ENCODE results near the gene PPP1R7.

DNA sequence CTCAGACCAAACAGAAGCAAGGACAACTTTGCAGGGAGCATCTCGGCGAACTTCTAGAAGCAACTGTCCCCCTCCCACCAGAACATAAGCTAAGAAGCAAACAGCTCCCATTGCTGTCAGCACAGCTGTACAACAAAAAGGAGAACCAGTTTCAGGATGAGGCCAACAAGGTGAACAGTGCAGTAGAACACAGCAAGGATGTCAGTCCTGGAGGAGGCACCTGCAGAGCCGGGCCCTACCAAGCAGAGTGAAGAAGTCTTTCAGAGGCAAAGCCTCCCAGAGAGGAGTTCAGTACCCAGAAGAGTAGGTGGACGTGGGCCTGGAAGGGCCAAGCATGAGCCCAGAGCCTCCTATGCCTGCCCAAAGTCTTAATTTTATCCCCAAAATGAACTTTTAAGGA is 2.0 kb upstream of the PPP1R7 start:
- TF ChIP-seq EZH2 (IDR thresholded peaks at IDR 0.05; ENCODE audit: borderline replicate concordance, insufficient read depth, low read length, poor library complexity, severe bottlenecking) (no peak), TAF1 (IDR thresholded peaks at IDR 0.05; ENCODE audit: low read depth) (no peak)
- TF ChIP-seq, protein P1, sequence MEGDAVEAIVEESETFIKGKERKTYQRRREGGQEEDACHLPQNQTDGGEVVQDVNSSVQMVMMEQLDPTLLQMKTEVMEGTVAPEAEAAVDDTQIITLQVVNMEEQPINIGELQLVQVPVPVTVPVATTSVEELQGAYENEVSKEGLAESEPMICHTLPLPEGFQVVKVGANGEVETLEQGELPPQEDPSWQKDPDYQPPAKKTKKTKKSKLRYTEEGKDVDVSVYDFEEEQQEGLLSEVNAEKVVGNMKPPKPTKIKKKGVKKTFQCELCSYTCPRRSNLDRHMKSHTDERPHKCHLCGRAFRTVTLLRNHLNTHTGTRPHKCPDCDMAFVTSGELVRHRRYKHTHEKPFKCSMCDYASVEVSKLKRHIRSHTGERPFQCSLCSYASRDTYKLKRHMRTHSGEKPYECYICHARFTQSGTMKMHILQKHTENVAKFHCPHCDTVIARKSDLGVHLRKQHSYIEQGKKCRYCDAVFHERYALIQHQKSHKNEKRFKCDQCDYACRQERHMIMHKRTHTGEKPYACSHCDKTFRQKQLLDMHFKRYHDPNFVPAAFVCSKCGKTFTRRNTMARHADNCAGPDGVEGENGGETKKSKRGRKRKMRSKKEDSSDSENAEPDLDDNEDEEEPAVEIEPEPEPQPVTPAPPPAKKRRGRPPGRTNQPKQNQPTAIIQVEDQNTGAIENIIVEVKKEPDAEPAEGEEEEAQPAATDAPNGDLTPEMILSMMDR (IDR thresholded peaks at IDR 0.05; ENCODE audit: poor library complexity, severe bottlenecking): no peak

Data from neural cell (in vitro differentiated cells).